GM12878 (cell line): ENCODE data around the gene KCND2. TPM values are rescaled to one million over a fixed set of nuclear protein-coding genes. Genes with fewer than 3 reads are reported as not detected.

Experiments used
- ATAC-seq: fragments of 200-7000 bp; cut with Tn5 transposase; 3 replicates; pipeline ENCODE4 v1.9.1; 2020; ENCODE audit warnings: mild to moderate bottlenecking, moderate library complexity
- BruUV-seq: library from RNA; stranded (reverse); fragments of 400-500 nt; replicated peaks from 2 replicates; lab custom pipeline; 2021; lab: Mats Ljungman, UMichigan
- CTCF ChIA-PET: fragments of 300-600 bp; sonication (Branson Sonifier 250); formaldehyde crosslinking; extraction: SDS; loops from one replicate; lab custom pipeline; 2021; ENCODE audit warnings: inconsistent platforms; lab: Yijun Ruan, JAX
- POLR2A ChIA-PET: fragments of 350-600 bp; formaldehyde crosslinking; extraction: SDS; loops from one replicate; lab custom pipeline; 2021; ENCODE audit warnings: inconsistent platforms; lab: Charles Lee
- RAD21 ChIA-PET: fragments of 300-600 bp; sonication (Branson Sonifier 250); formaldehyde crosslinking; loops from one replicate; lab custom pipeline; 2023; ENCODE audit warnings: antibody characterized with exemption; ENCODE audit not compliant: unreplicated experiment; lab: Charles Lee
- SMC1A ChIA-PET: fragments of 300-600 bp; sonication (Branson Sonifier 250); formaldehyde crosslinking; loops from one replicate; lab custom pipeline; 2023; ENCODE audit not compliant: unreplicated experiment, uncharacterized antibody; lab: Charles Lee
- DNase-seq: peaks from one replicate; pipeline ENCODE4 v3.0.0-alpha.2; 2011; ENCODE audit warnings: low read depth, low spot score
- FAIRE-seq: peaks from 3 replicates; lab custom pipeline; 2011; peaks lifted over from hg19 to GRCh38; lab: Jason Lieb, UNC
- H2AFZ ChIP-seq: 2 replicates; pipeline ENCODE4 v1.6.0; 2011; ENCODE audit warnings: low read depth, low read length, control low read depth; ENCODE audit not compliant: control insufficient read depth
- H3K27ac ChIP-seq: 2 replicates; pipeline ENCODE4 v1.5.1; 2011; ENCODE audit warnings: control low read depth; ENCODE audit not compliant: control insufficient read depth, insufficient read depth
- H3K27me3 ChIP-seq, 2 experiments: replicated peaks in 1 of 2; 2 replicates each; pipeline versions ENCODE4 v1.6.0 to v1.6.1; 2011; ENCODE audit warnings: low read length in 1 of 2; ENCODE audit not compliant: control insufficient read depth in 2 of 2, insufficient read depth in 2 of 2
- H3K36me3 ChIP-seq, 2 experiments: 2 replicates each; pipeline ENCODE4 v1.5.1; 2011; ENCODE audit warnings: low read length in 1 of 2; ENCODE audit not compliant: control insufficient read depth in 2 of 2, insufficient read depth in 2 of 2
- H3K4me1 ChIP-seq: 2 replicates; pipeline ENCODE4 v1.6.1; 2011; ENCODE audit warnings: mild to moderate bottlenecking, low read length, moderate library complexity, mixed read lengths; ENCODE audit not compliant: control insufficient read depth, insufficient read depth
- H3K4me2 ChIP-seq: 2 replicates; pipeline ENCODE4 v1.6.0; 2011; ENCODE audit warnings: control low read depth; ENCODE audit not compliant: control insufficient read depth, insufficient read depth
- H3K4me3 ChIP-seq: fragments of 200-600 bp; sonication (generic); 2 replicates; pipeline ENCODE4 v1.5.1; 2016
- H3K79me2 ChIP-seq: 2 replicates; pipeline ENCODE4 v1.6.0; 2011; ENCODE audit warnings: low read length; ENCODE audit not compliant: control insufficient read depth, insufficient read depth
- H3K9ac ChIP-seq: 2 replicates; pipeline ENCODE4 v1.8.0; 2011; ENCODE audit warnings: low read length, control low read depth, mixed read lengths; ENCODE audit not compliant: control insufficient read depth, insufficient read depth
- H3K9me3 ChIP-seq: replicated peaks from 3 replicates; pipeline ENCODE4 v1.5.1; 2011; ENCODE audit warnings: mild to moderate bottlenecking, low read length; ENCODE audit not compliant: control insufficient read depth, insufficient read depth
- H4K20me1 ChIP-seq: 2 replicates; pipeline ENCODE4 v1.6.0; 2011; ENCODE audit not compliant: control insufficient read depth, insufficient read depth
- BCL11A ChIP-seq: IDR thresholded peaks from 2 replicates; pipeline ENCODE4 v1.6.1; 2011; ENCODE audit warnings: low read depth, low read length
- BMI1 ChIP-seq: fragments of 450-650 bp; IDR thresholded peaks from 2 replicates; pipeline ENCODE4 v1.6.1; 2016; ENCODE audit warnings: mild to moderate bottlenecking, moderate library complexity, borderline replicate concordance
- E2F4 ChIP-seq: IDR thresholded peaks from 2 replicates; pipeline ENCODE4 v1.6.1; 2012; ENCODE audit warnings: low read depth, low read length, improper control_type of control experiment
- E4F1 ChIP-seq: fragments of 450-650 bp; IDR thresholded peaks from 2 replicates; pipeline ENCODE4 v1.6.1; 2018; ENCODE audit warnings: borderline replicate concordance, mild to moderate bottlenecking; ENCODE audit not compliant: partially characterized antibody
- HDGF ChIP-seq: fragments of 450-650 bp; IDR thresholded peaks from 2 replicates; pipeline ENCODE4 v1.6.1; 2016; ENCODE audit warnings: antibody characterized with exemption
- NBN ChIP-seq: fragments of 450-650 bp; IDR thresholded peaks from 2 replicates; pipeline ENCODE4 v1.6.1; 2016
- NKRF ChIP-seq: fragments of 450-650 bp; conservative IDR thresholded peaks from 2 replicates; pipeline ENCODE4 v1.6.1; 2017; ENCODE audit warnings: mild to moderate bottlenecking, moderate library complexity
- NR2C1 ChIP-seq: fragments of 450-650 bp; IDR thresholded peaks from 2 replicates; pipeline ENCODE4 v1.6.1; 2017; ENCODE audit warnings: antibody characterized with exemption, mild to moderate bottlenecking, moderate library complexity
- POLR2AphosphoS2 ChIP-seq: IDR thresholded peaks from 2 replicates; pipeline ENCODE4 v1.6.1; 2011; ENCODE audit warnings: low read depth, mild to moderate bottlenecking, low read length, improper control_type of control experiment, moderate library complexity
- RAD51 ChIP-seq: fragments of 450-650 bp; IDR thresholded peaks from 2 replicates; pipeline ENCODE4 v1.6.1; 2016; ENCODE audit warnings: moderate library complexity, mild to moderate bottlenecking, inconsistent platforms
- RELA ChIP-seq: fragments of 450-650 bp; IDR thresholded peaks from 2 replicates; pipeline ENCODE4 v1.8.0; 2014; ENCODE audit warnings: borderline replicate concordance; ENCODE audit not compliant: partially characterized antibody
- SIN3A ChIP-seq: IDR thresholded peaks from 2 replicates; pipeline ENCODE4 v1.6.1; 2012; ENCODE audit warnings: low read depth, low read length, improper control_type of control experiment
- ZNF384 ChIP-seq: IDR thresholded peaks from 2 replicates; pipeline ENCODE4 v1.6.1; 2012; ENCODE audit warnings: low read depth, mild to moderate bottlenecking, low read length, improper control_type of control experiment, borderline replicate concordance
- ZNF592 ChIP-seq: fragments of 450-650 bp; IDR thresholded peaks from 2 replicates; pipeline ENCODE4 v1.6.1; 2017; ENCODE audit warnings: mild to moderate bottlenecking, moderate library complexity
- WGBS: methylation state at CpG from one replicate; pipeline ENCODE4 v1.1.6; 2016; ENCODE audit warnings: low lambda C conversion rate; ENCODE audit not compliant: insufficient replicate concordance, insufficient coverage; ENCODE audit errors: missing lambda C conversion rate; 5-methylcytosine and 5-hydroxymethylcytosine counted together
- in situ Hi-C: fragments of 300-500 bp; cut with MboI; formaldehyde crosslinking; loops from 9 replicates; pipeline ENCODE4 v1.14.3; 2018; ENCODE audit warnings: mixed read lengths
- intact Hi-C: fragments of 100-400 bp; cut with micrococcal nuclease; formaldehyde crosslinking; loops from one replicate; pipeline ENCODE4 v1.14.2; 2022; ENCODE audit not compliant: unreplicated experiment
- polyA plus RNA-seq, 11 experiments: library from polyadenylated mRNA; depleted of rRNA in 4 of 11; unstranded in 6 of 11; stranded (reverse) in 5 of 11; fragments of >200 nt; fragmentation: Nextera tagmentation in 4 of 11; fragmentation: Illumina TruSeq in 1 of 11; extraction: Ambion mirVana in 4 of 11; extraction: Trizol in 1 of 11; gene quantifications; 1 replicate in 1 of 11; 2 replicates in 10 of 11; pipeline versions ENCODE4 v1.2.1 to v1.2.3, GENCODE V29; 2011 to 2016; ENCODE audit warnings: inconsistent platforms in 2 of 11, missing spikeins in 2 of 11, low read depth in 1 of 11
- total RNA-seq, 4 experiments: library from RNA; depleted of rRNA in 3 of 4; stranded (reverse); fragments of >200 nt in 3 of 4; fragmentation: Illumina TruSeq in 1 of 4; extraction: Trizol in 1 of 4; gene quantifications; 2 replicates each; pipeline versions ENCODE4 v1.2.1 to v1.2.3, GENCODE V29; 2013 to 2021

The KCND2 gene
- total and polyA plus RNA-seq, 10 of the 15 experiments (the other 5 are each of a cell fraction or from before 2014, with no cell fraction given) = 3.6 to 22.3 (median 6.3) TPM

- BruUV-seq = no TSS peak
- in situ Hi-C loops = no loop called here
- H2AFZ ChIP-seq = no peak overlapping the region
- no peak overlapping the region for H3K4me3 ChIP-seq
- intact Hi-C loops = no loop called here
- no peak overlapping the region for H3K4me2 ChIP-seq
- no peaks in the 10 kb centered on the region for H3K36me3 ChIP-seq
- H3K27me3 ChIP-seq = no peaks in the 10 kb centered on the region
- no peak overlapping the region for H3K27ac ChIP-seq
- H3K9me3 ChIP-seq = no peaks in the 10 kb centered on the region; the same call in 1 of the 3 replicates
- no peak for ATAC-seq
- TF ChIP-seq HDGF (no peak), ZNF384 (no peak), E2F4 (no peak), NKRF (no peak), SIN3A (no peak), BMI1 (no peak), RAD51 (no peak), E4F1 (no peak), NR2C1 (no peak), ZNF592 (no peak), RELA (no peak), NBN (no peak), BCL11A (no peak), POLR2AphosphoS2 (no peak)
- TF ChIP-seq, all 136 proteins: peak for 0
- Histone ChIP-seq H3K4me1 (no peaks in the 10 kb centered on the region), H3K9ac (no peak overlapping the region), H4K20me1 (no peaks in the 10 kb centered on the region), H3K79me2 (no peaks in the 10 kb centered on the region)
- DNase-seq = no peak
- ChIA-PET CTCF (no interaction called here), SMC1A (interaction anchor here (0.5 to 1.5 kb wide), 5 partner anchors 12 to 130 kb away, joined by 3 to 4 read pairs (median 3); no protein-coding TSS in a partner anchor), RAD21 (interaction anchor here (0.8 kb wide), 1 partner anchor 55 kb away, joined by 3 read pairs; no protein-coding TSS in a partner anchor), POLR2A (interaction anchor here (1.0 kb wide), 1 partner anchor 35 kb away, joined by 3 read pairs; no protein-coding TSS in a partner anchor)
- no peak for FAIRE-seq
- 44% methylated on average over 5 of the region's 5 CpGs for WGBS
These were observed 71.3 kb downstream of the KCND2 start for GRCh38 chr7:120344276-120344675.
